ENCODE measurements around the gene TP53I11. TPM values are rescaled to one million over a fixed set of nuclear protein-coding genes. Genes with fewer than 3 reads are reported as not detected.

TP53I11 gene
- total RNA-seq, 6 experiments from 2014 or later = 1.1 to 2.9 (median 1.8) TPM

DNA sequence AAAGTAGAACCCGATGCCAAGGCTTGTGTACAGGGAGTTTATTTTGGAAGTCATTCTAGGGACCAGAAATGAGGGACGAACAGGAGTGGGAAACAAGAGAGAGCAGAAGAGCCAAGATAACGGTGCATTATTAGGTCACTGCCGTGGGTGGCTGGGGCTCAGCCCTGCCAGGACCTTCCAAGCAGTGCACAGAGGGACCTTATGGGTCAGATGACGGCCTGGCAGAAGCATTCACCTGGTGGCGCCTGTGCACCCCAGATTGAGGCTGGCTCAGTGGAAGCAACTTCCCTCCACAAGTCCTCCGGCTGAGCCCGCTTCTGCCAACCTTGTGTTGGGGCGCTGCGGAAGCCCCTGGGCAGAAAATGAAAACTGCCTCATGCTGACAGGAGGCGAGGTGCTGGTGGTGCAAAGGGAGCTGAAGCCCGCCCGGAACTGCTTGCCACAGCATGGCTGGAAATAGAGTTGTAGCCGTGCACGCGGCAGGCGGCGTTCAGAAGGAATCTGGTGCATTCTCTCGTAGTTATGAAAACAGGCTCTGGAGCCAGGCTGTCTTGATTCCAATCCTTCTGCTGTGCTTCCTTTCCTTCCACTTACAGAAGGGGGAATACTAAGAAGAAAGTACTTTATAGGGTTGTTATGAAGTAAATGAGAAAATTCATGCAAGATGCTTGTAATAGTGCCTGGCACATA is 22.2 kb upstream of the TP53I11 start:
- H3K4me3 Mint-ChIP-seq = no peak overlapping the region
- DNase-seq = no peak
- no peak overlapping the region for H3K27ac Mint-ChIP-seq
- peaks cover 33% of the 10 kb centered on the region for H3K27me3 Mint-ChIP-seq (ENCODE audit: insufficient read depth)
- TF ChIP-seq, protein P1, sequence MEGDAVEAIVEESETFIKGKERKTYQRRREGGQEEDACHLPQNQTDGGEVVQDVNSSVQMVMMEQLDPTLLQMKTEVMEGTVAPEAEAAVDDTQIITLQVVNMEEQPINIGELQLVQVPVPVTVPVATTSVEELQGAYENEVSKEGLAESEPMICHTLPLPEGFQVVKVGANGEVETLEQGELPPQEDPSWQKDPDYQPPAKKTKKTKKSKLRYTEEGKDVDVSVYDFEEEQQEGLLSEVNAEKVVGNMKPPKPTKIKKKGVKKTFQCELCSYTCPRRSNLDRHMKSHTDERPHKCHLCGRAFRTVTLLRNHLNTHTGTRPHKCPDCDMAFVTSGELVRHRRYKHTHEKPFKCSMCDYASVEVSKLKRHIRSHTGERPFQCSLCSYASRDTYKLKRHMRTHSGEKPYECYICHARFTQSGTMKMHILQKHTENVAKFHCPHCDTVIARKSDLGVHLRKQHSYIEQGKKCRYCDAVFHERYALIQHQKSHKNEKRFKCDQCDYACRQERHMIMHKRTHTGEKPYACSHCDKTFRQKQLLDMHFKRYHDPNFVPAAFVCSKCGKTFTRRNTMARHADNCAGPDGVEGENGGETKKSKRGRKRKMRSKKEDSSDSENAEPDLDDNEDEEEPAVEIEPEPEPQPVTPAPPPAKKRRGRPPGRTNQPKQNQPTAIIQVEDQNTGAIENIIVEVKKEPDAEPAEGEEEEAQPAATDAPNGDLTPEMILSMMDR (IDR thresholded peaks at IDR 0.05) = no peak
- H3K36me3 Mint-ChIP-seq (ENCODE audit: low read depth) = no peaks in the 10 kb centered on the region
- no peaks in the 10 kb centered on the region for H3K9me3 Mint-ChIP-seq
- H3K4me1 Mint-ChIP-seq (ENCODE audit: low read depth) = no peaks in the 10 kb centered on the region; the same call in 1 of the 2 replicates

DNA sequence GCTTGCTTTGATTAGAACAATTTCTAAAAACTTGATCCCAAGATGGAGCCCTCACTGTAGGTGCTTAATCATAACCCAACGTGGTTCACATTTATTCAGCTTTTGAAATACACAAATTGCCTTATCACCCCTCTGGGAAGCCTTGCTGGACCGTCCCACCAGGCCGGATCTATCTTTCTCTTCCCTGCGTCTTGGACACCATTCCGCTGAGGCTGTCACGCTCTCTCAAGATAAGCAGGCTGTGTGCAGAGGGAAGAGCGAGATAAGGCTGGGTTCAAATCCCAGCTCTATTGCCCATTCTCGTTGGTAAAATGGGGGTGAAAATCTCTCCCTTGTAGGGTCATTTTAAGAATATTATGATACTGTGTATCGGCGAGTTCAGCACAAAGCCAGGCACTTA is 20.5 kb upstream of the TP53I11 start:
- Mint-ChIP-seq H3K4me3 (no peak overlapping the region), H3K27ac (no peak overlapping the region), H3K36me3 (ENCODE audit: low read depth) (no peaks in the 10 kb centered on the region), H3K4me1 (ENCODE audit: low read depth) (no peaks in the 10 kb centered on the region), H3K27me3 (ENCODE audit: insufficient read depth) (peaks cover 35% of the 10 kb centered on the region), H3K9me3 (no peaks in the 10 kb centered on the region)
- no peak for DNase-seq
- TF ChIP-seq, protein P1 (IDR thresholded peaks at IDR 0.05) = no peak

DNA sequence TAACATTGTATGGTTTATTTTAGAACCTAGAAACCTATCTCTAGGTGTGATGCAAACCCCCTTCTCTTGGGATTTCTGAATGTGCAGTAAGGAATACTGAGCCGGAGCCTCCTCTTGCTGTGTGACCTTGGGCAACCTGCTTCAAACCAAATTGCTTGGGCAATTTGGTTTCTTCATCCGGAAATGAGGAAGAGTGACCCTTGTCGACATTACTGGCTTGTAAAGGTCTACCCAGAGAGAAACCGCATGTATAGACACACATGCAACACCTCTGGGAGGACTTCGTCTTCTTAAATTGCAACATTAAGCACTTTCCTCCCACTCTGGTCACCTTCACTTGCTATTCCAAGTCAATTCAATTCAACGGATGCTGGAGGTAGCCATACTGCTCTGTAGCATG is 19.6 kb upstream of the TP53I11 start:
- Mint-ChIP-seq H3K27me3 (ENCODE audit: insufficient read depth) (peaks cover 43% of the 10 kb centered on the region), H3K27ac (no peak overlapping the region)

DNA sequence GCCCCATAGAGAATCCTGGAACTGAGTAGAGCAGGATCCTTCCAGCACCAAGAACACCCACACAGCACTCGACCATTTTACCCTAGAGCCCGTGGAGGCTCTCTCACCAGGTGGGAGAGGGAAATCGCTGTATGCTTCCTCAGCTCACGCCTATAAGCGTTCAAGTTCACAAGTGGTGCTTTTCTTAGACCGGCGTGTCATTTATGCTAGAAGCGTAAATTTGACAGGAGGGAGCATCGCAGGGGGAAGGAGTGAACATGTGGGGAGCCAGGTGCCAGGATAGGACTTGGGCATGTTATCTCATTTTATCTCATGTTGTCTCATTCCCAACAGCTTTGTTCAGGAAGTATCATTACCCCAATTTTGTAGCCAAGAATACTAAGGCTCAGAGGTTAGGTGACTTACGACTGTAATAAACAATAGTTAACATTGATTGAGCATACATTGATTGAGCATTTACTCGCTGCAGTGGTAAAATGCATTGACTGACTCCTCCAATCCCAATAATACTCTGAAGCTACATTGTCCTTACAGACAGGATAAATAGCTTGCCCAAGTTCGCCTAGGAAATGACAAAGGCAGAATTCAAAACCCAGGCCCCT is 19.1 kb upstream of the TP53I11 start:
- no peaks in the 10 kb centered on the region for H3K36me3 Mint-ChIP-seq (ENCODE audit: low read depth)
- no peak overlapping the region for H3K27ac Mint-ChIP-seq
- no peaks in the 10 kb centered on the region for H3K9me3 Mint-ChIP-seq
- peaks cover 48% of the 10 kb centered on the region for H3K27me3 Mint-ChIP-seq (ENCODE audit: insufficient read depth)
- TF ChIP-seq, protein P1 (IDR thresholded peaks at IDR 0.05) = no peak
- H3K4me3 Mint-ChIP-seq = no peak overlapping the region
- no peaks in the 10 kb centered on the region for H3K4me1 Mint-ChIP-seq (ENCODE audit: low read depth)
- DNase-seq = no peak

More for the DNA sequence above, 19.6 kb upstream of the TP53I11 start:
- Mint-ChIP-seq H3K4me1 (ENCODE audit: low read depth) (no peaks in the 10 kb centered on the region), H3K9me3 (no peaks in the 10 kb centered on the region), H3K36me3 (ENCODE audit: low read depth) (no peaks in the 10 kb centered on the region), H3K4me3 (no peak overlapping the region)
- no peak for DNase-seq
- TF ChIP-seq, protein P1 (IDR thresholded peaks at IDR 0.05) = no peak

DNA sequence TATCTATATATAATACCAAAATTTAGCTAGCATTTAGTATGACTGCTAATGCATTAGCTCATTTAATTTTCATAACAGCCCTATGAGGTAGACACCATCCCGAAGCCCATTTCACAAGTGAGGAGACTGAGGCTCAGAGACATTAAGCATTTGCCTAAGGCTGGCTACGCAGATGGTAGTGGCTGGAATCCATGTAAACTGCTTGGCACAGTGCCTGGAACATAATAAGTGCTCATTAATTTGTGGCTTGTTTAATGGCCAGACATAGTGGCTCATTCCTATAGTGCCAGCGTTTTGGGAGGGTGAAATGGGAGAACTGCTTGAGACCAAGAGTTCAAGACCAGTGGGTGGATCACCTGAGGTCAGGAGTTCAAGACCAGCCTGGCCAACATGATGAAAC is 17.8 kb upstream of the TP53I11 start:
- Mint-ChIP-seq H3K36me3 (ENCODE audit: low read depth) (no peaks in the 10 kb centered on the region), H3K4me1 (ENCODE audit: low read depth) (no peaks in the 10 kb centered on the region), H3K27me3 (ENCODE audit: insufficient read depth) (peaks cover 50% of the 10 kb centered on the region), H3K9me3 (no peaks in the 10 kb centered on the region), H3K4me3 (no peak overlapping the region), H3K27ac (no peak overlapping the region)
- TF ChIP-seq, protein P1 (IDR thresholded peaks at IDR 0.05) = no peak
- DNase-seq = no peak

Measured in HFFc6 (cell line).